HL-60/S4 (cell line): Measurements from ENCODE around the gene SCGB1D1.

Experiments used
- in situ Hi-C: fragments of 300-500 bp; cut with MboI; formaldehyde crosslinking; loops from 2 replicates; pipeline ENCODE4 v1.14.3; 2022; ENCODE audit warnings: low sequenced_read_pairs

Gene SCGB1D1

GRCh38 chr11:62190011-62190410, at the start of gene SCGB1D1:
SCGB1D1 (plus strand) TSS chr11:62190216; CDS start chr11:62190285, 69 bp downstream.
- in situ Hi-C loops = no loop called here

- in situ Hi-C loops = no loop called here
These were observed 49.5 kb upstream of the SCGB1D1 start for GRCh38 chr11:62140304-62141110.

- in situ Hi-C loops = no loop called here
These were observed 48.6 kb upstream of the SCGB1D1 start for GRCh38 chr11:62141111-62142042.

- in situ Hi-C loops = no loop called here
These were observed 48.0 kb upstream of the SCGB1D1 start for GRCh38 chr11:62142043-62142375.

- in situ Hi-C loops = no loop called here
These were observed 47.1 kb upstream of the SCGB1D1 start for GRCh38 chr11:62142921-62143320.

GRCh38 chr11:62143727-62144126, 46.3 kb upstream of the SCGB1D1 start:
- in situ Hi-C loops = no loop called here

- in situ Hi-C loops = no loop called here
These were observed 45.3 kb upstream of the SCGB1D1 start for GRCh38 chr11:62144641-62145255.

- in situ Hi-C loops = no loop called here
These were observed 44.6 kb upstream of the SCGB1D1 start for GRCh38 chr11:62145261-62145871.

- in situ Hi-C loops = no loop called here
These were observed 43.4 kb upstream of the SCGB1D1 start for GRCh38 chr11:62146476-62147200.

- in situ Hi-C loops = no loop called here
These were observed 42.5 kb upstream of the SCGB1D1 start for GRCh38 chr11:62147545-62147944.

- in situ Hi-C loops = no loop called here
These were observed 41.6 kb upstream of the SCGB1D1 start for GRCh38 chr11:62148271-62148980.

GRCh38 chr11:62149986-62150886, 39.8 kb upstream of the SCGB1D1 start:
- in situ Hi-C loops = no loop called here

GRCh38 chr11:62150887-62151736, 38.9 kb upstream of the SCGB1D1 start:
- in situ Hi-C loops = no loop called here

- in situ Hi-C loops = no loop called here
These were observed 38.3 kb upstream of the SCGB1D1 start for GRCh38 chr11:62151737-62152102.

- in situ Hi-C loops = no loop called here
These were observed 37.5 kb upstream of the SCGB1D1 start for GRCh38 chr11:62152245-62153086.

GRCh38 chr11:62153087-62153395, 37.0 kb upstream of the SCGB1D1 start:
- in situ Hi-C loops = no loop called here

GRCh38 chr11:62153617-62154016, 36.4 kb upstream of the SCGB1D1 start:
- in situ Hi-C loops = no loop called here
